ENCODE results near the gene NCOR2. TPM values are rescaled to one million over a fixed set of nuclear protein-coding genes. Genes with fewer than 3 reads are reported as not detected.

The NCOR2 gene
- total and polyA plus RNA-seq, 12 donors, result 16.9 to 243 (median 173) TPM

- Histone ChIP-seq H3K4me1 (replicated peaks in 1 of 2) (peaks cover 15 to 43% of the 10 kb centered on the region in 2 donors), H3K36me3 (replicated peaks in 1 of 2) (no peaks in the 10 kb centered on the region), H3K27ac (peak overlapping the region in 3 of 5 donors; percentile 34 to 87 (median 79)), H3K4me3 (no peak overlapping the region), H3K9me3 (replicated peaks in 1 of 3) (no peaks in the 10 kb centered on the region), H3K27me3 (no peaks in the 10 kb centered on the region)
- peak in 6 of 7 donors; percentile 41 to 75 (median 52) for DNase-seq
- 44 to 59% (median 49%) methylated on average over 5 to 6 of the region's 6 CpGs for WGBS, 4 donors
- TF ChIP-seq CTCF (IDR thresholded peaks at IDR 0.05) (no peak), POLR2A (IDR thresholded peaks at IDR 0.05) (no peak)
- intact Hi-C loops (cut with DNase I), result no loop called here
These were observed 24.6 kb upstream of the NCOR2 start for GRCh38 chr12:124592050-124592449.

- H3K4me1 ChIP-seq (replicated peaks in 1 of 2), result peaks cover 15 to 43% of the 10 kb centered on the region in 2 donors
- peak overlapping the region in 3 of 5 donors; percentile 8 to 79 (median 34) for H3K27ac ChIP-seq
- intact Hi-C loops (cut with DNase I), result no loop called here
- no peaks in the 10 kb centered on the region for H3K36me3 ChIP-seq (replicated peaks in 1 of 2)
- WGBS, 4 donors, result 89 to 96% (median 95%) methylated on average over 6 of the region's 6 CpGs
- H3K4me3 ChIP-seq, result no peak overlapping the region
- no peak for TF ChIP-seq POLR2A (IDR thresholded peaks at IDR 0.05)
- TF ChIP-seq CTCF (IDR thresholded peaks at IDR 0.05), result no peak
- no peaks in the 10 kb centered on the region for H3K9me3 ChIP-seq (replicated peaks in 1 of 3)
- H3K27me3 ChIP-seq, result no peaks in the 10 kb centered on the region
- no peak for DNase-seq
These were observed 23.0 kb upstream of the NCOR2 start for GRCh38 chr12:124590447-124590846.

GRCh38 chr12:124588751-124589267 is 21.4 kb upstream of the NCOR2 start:
- WGBS, 4 donors, result 15 to 17% (median 15%) methylated on average over 9 of the region's 9 CpGs
- no peaks in the 10 kb centered on the region for H3K36me3 ChIP-seq (replicated peaks in 1 of 2)
- no peaks in the 10 kb centered on the region for H3K27me3 ChIP-seq
- peak; percentile 71 to 92 (median 84) for DNase-seq
- H3K27ac ChIP-seq, result peak overlapping the region; percentile 5 to 75 (median 57)
- H3K4me3 ChIP-seq, result peak overlapping the region in 1 of 4 donors; percentile 21
- H3K9me3 ChIP-seq (replicated peaks in 1 of 3), result no peaks in the 10 kb centered on the region
- TF ChIP-seq CTCF (IDR thresholded peaks at IDR 0.05) (no peak), POLR2A (IDR thresholded peaks at IDR 0.05) (no peak)
- H3K4me1 ChIP-seq (replicated peaks in 1 of 2), result peaks cover 15 to 43% of the 10 kb centered on the region in 2 donors
- intact Hi-C loops (cut with DNase I), result no loop called here

GRCh38 chr12:124588018-124588634 is 20.7 kb upstream of the NCOR2 start:
- intact Hi-C loops (cut with DNase I), result no loop called here
- peak overlapping the region; percentile 5 to 75 (median 57) for H3K27ac ChIP-seq
- peaks cover 15 to 43% of the 10 kb centered on the region in 2 donors for H3K4me1 ChIP-seq (replicated peaks in 1 of 2)

More at GRCh38 chr12:124588018-124588634, 20.7 kb upstream of the NCOR2 start:
- TF ChIP-seq POLR2A (IDR thresholded peaks at IDR 0.05), result no peak
- TF ChIP-seq CTCF (IDR thresholded peaks at IDR 0.05), result no peak
- H3K27me3 ChIP-seq, result no peaks in the 10 kb centered on the region
- 83 to 89% (median 85%) methylated on average over 4 of the region's 4 CpGs for WGBS, 4 donors
- no peaks in the 10 kb centered on the region for H3K9me3 ChIP-seq (replicated peaks in 1 of 3)
- H3K36me3 ChIP-seq (replicated peaks in 1 of 2), result no peaks in the 10 kb centered on the region
- peak overlapping the region in 1 of 4 donors; percentile 21 for H3K4me3 ChIP-seq
- DNase-seq, result no peak
